Melanocyte of skin (primary cell): ENCODE measurements around the gene ICE2. TPM values are rescaled to one million over a fixed set of nuclear protein-coding genes. Genes with fewer than 3 reads are reported as not detected.

ENCODE experiments used
- small RNA-seq, 2 donors: library from RNA; depleted of rRNA; stranded (forward); fragments of <200 nt; gene quantifications; one replicate each; pipeline ENCODE3, GENCODE V24; 2012
- total RNA-seq, 2 donors: library from RNA; depleted of rRNA; stranded (reverse); fragments of >200 nt; gene quantifications; 2 replicates each; pipeline ENCODE4 v1.2.3, GENCODE V29; 2012

Gene ICE2, protein sequence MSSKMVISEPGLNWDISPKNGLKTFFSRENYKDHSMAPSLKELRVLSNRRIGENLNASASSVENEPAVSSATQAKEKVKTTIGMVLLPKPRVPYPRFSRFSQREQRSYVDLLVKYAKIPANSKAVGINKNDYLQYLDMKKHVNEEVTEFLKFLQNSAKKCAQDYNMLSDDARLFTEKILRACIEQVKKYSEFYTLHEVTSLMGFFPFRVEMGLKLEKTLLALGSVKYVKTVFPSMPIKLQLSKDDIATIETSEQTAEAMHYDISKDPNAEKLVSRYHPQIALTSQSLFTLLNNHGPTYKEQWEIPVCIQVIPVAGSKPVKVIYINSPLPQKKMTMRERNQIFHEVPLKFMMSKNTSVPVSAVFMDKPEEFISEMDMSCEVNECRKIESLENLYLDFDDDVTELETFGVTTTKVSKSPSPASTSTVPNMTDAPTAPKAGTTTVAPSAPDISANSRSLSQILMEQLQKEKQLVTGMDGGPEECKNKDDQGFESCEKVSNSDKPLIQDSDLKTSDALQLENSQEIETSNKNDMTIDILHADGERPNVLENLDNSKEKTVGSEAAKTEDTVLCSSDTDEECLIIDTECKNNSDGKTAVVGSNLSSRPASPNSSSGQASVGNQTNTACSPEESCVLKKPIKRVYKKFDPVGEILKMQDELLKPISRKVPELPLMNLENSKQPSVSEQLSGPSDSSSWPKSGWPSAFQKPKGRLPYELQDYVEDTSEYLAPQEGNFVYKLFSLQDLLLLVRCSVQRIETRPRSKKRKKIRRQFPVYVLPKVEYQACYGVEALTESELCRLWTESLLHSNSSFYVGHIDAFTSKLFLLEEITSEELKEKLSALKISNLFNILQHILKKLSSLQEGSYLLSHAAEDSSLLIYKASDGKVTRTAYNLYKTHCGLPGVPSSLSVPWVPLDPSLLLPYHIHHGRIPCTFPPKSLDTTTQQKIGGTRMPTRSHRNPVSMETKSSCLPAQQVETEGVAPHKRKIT
- total RNA-seq: 10 to 100 TPM; 15.1 to 28.0 TPM

DNA sequence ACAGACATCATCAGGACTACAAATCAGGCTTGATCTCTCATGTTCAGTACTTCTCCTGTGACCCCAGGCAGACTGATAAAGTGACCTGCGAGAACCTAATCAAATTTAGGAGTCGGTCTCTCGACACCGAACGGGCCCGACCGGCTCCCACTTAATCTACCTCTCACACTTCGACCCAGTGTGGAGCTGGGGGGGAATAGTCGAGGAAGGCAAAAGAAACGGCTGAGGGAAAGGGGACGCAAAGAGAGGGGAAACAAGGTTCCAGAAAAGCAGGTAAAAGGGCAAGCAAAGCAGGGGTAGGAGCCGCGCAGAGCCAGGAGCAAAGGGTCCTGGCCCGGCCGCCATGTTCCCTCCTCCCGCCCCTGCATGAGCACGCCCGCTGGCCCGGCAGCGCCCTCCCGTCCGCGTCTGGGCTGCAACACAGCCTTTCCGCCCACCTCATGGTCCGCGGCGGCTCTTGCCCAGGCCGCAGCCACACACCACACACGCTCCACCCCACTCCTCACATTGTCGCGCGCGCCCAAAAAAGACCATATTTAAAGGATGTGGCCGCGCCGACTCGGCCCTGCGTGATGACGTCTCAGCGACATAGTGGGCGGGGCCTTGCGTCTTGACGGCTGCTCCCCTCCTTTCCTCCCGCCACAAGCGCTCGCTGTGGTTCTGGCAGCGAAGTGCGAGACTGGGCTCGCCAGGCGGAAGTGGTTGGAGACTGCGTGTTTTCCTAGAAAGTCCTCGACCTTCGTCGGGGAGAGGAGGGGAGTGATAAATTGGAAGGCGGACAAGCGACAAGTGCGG lies at the start of gene ICE2:
ICE2 (minus strand) TSS at position 577 of the 795 bp plus-strand sequence. CDS start 1,165 bp downstream, outside the sequence.

DNA sequence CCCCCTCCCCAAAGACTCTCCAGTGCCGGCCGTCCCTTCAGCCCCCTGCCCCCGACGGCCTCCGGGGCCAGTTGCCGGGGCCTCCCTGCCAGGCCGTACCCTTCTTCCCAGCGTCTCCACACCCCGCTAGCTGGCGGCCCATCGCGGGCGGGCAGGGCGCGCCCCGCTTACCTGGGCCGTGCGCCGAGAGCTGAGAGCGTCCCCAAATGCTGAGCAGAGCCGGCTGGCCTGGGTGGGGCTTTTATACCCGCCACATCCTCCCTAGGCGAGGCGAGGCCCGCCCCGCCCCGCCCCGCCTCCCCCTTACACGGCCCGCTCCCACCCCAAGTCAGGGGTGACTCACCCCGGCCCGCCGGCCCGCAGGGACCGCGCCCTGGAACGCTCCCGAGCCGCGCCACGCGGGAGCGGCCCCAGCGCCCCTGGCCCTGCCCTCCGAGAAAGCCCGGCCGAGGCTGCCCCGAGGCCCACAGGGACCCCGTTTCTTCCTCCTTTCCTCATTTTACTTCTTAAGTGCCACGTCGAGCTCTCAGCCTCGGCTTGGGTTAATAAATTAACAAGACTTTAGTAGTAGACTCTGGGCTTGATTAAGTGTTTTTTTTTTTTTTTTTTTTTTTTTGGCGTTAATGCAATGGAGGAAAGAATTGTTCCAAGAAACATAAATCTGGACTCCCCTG lies 81.0 kb downstream of the ICE2 start, which contains the start of gene ANXA2:
ANXA2 (minus strand) TSS at position 215 of the 674 bp plus-strand sequence. CDS start 11,911 bp downstream, outside the sequence.

Small RNAs within 50 kb of the gene (small RNA-seq; reads per million reads assigned to genes)
- 0 to 0.04 reads per million in 2 donors for gene AC087385.3

Other genes with a start within 250 kb of the ICE2 start
- gene ANXA2, start 81.2 kb downstream of the ICE2 start, total RNA-seq: 1,000 to 10,000 TPM; 1,299 to 1,889 TPM